ENCODE measurements around the gene OGFR.
A peak's percentile ranks its signal among the peaks of the same experiment; 100 is the strongest.

The OGFR gene, protein sequence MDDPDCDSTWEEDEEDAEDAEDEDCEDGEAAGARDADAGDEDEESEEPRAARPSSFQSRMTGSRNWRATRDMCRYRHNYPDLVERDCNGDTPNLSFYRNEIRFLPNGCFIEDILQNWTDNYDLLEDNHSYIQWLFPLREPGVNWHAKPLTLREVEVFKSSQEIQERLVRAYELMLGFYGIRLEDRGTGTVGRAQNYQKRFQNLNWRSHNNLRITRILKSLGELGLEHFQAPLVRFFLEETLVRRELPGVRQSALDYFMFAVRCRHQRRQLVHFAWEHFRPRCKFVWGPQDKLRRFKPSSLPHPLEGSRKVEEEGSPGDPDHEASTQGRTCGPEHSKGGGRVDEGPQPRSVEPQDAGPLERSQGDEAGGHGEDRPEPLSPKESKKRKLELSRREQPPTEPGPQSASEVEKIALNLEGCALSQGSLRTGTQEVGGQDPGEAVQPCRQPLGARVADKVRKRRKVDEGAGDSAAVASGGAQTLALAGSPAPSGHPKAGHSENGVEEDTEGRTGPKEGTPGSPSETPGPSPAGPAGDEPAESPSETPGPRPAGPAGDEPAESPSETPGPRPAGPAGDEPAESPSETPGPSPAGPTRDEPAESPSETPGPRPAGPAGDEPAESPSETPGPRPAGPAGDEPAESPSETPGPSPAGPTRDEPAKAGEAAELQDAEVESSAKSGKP

DNA sequence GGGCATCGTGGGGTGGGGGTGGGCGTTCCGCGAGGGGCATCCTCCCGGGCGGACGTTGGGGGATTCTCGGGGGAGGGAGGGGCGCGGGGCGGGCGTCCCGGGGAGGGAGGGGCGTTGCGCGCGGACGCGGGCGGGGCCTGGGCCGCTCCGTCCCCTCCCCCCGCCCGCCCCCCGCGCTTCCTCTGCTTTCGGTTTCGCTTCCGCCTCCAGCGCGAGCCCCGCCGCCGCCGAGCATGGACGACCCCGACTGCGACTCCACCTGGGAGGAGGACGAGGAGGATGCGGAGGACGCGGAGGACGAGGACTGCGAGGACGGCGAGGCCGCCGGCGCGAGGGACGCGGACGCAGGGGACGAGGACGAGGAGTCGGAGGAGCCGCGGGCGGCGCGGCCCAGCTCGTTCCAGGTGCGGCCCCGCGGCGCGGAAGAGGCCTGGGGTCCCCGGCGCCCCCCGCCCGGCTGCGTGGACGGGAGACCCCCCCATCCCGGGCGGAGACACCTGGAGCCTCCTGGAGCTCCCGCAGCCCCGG lies at the start of gene OGFR:
Gene OGFR, plus strand, starts transcription at position 209 of the 528 bp plus-strand sequence. Its CDS starts 25 bp downstream, at position 234.
- peak; percentile 68 for DNase-seq

DNA sequence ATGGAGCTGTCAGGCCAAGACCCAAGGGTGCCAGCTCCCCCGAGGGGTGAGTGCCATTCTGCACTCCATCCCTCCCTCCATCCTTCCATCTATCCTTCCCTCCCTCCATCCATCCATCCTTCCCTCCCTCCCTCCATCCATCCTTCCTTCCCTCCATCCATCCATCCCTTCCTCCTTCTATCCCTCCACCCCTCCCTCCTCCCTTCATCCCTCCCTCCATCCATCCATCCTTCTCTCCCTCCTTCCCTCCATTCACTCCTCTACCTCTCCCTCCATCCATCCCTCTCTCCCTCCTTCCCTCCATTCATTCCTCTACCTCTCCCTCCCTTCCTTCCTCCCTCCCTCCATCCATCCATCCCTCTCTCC lies 49.7 kb upstream of the OGFR start:
- no peak for DNase-seq

DNA sequence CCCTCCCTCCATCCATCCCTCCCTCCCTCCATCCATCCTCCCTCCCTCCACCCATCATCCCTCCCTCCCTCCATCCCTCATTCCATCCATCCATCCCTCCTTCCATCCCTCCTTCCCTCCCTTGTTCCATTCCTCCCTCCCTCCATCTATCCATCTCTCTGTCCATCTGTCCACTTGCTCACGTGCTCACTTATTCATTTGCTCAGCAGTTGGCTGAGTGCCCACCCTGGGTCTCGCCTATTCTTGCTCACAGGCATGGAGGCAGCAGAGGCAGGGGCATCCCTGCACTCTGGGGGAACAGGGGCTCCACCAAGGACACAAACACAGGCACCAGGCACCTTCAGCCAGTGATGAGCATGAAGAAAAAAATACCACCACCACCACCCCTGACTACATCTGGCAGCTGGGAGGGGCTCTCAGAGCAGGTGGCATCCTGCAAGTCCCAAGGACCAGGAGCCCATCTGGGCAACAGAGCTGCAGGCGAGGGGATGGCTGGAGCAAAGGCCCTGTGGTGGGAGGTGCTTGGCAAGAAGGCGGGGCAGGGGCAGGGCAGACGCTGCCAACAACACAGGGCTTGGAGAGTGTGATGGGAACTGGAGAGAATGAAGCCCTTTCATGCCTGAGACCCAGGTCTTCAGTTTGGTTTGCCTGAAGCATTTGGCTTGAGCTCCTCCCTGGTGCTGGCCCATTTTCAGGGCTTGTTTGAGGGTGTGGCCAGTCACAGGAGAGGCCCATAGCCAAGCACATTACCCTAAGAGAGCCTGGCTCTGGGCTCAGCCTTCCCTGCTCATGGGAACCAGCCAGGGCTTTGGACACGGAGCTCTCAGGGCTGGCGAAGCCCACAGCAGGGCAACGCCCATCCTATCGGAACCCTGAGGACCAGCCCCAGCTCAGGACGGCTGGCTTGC lies 48.6 kb upstream of the OGFR start:
- DNase-seq = no peak

DNA sequence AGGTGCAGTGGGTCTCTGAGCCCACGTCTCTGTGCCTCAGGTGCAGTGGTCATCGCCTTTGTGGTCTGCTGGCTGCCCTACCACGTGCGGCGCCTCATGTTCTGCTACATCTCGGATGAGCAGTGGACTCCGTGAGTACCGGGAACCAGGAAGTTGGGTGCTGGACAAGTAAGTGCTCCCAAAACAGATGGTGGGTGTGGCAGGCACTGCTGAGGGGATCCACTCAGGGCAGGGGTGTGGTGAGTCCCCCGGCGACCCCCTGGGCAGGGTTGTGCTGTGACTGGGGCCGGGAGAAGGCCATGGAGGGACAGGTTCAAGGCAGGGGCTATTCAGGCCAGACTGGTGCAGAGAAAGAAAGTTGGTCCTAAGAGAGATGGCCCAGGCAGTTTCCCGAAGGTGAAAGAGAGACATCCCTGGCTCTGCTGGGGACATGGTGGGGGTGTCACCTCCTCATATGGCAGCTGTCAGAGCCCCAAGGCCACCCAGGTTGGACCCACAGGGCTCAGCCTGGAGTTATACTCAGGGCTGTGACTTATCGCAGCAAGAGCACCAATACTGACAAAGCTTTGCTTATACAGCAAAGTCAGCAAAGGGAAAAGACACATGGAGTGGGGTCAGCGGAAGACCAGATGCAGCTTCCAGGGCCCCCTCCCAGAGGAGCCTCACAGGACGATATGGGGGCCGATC lies 46.3 kb upstream of the OGFR start:
- DNase-seq = no peak

DNA sequence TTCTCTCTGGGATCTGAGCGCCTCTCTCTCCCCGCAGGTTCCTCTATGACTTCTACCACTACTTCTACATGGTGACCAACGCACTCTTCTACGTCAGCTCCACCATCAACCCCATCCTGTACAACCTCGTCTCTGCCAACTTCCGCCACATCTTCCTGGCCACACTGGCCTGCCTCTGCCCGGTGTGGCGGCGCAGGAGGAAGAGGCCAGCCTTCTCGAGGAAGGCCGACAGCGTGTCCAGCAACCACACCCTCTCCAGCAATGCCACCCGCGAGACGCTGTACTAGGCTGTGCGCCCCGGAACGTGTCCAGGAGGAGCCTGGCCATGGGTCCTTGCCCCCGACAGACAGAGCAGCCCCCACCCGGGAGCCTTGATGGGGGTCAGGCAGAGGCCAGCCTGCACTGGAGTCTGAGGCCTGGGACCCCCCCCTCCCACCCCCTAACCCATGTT lies 44.6 kb upstream of the OGFR start:
- no peak for DNase-seq

DNA sequence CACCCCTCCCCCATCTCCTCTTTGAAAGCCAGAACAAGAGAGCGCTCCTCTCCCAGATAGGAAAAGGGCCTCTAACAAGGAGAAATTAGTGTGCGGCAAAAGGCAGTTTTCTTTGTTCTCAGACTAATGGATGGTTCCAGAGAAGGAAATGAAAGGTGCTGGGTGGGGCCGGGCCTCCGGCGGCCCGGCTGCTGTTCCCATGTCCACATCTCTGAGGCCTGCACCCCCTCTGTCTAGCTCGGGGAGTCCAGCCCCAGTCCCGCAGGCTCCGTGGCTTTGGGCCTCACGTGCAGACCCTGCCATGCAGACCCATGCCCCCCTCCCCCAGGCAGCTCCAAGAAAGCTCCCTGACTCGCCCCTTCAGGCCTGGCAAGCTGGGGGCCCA lies 44.2 kb upstream of the OGFR start:
- no peak for DNase-seq

DNA sequence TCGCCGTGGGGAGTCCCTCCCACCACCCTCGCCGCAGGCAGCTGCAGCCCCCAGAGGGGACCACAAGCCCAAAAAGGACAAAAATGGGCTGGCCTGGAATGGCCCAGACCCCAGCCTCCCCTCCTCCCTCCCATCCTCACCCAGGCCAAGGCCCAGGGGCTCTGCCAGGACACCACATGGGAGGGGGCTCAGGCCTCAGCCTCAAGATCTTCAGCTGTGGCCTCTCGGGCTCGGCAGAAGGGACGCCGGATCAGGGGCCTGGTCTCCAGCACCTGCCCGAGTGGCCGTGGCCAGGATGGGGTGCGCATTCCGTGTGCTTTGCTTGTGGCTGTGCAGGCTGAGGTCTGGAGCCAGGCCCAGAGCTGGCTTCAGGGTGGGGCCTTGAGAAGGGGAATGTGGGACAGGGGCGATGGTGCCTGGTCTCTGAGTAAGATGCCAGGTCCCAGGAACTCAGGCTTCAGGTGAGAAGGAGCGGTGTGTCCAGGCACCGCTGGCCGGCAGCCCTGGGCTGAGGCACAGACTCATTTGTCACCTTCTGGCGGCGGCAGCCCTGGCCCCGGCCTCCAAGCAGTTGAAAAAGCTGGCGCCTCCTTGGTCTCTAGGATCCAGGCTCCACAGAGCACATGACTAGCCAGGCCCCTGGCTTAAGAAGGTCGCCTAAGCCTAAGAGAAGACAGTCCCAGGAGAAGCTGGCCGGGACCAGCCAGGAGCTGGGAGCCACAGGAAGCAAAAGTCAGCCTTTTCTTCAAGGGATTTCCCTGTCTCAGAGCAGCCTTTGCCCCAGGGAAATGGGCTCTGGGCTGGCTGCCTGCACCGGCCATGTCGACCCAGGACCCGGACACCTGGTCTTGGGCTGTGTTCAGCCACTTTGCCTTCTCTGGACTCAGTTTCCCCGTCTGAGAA lies 43.5 kb upstream of the OGFR start:
- DNase-seq = no peak

DNA sequence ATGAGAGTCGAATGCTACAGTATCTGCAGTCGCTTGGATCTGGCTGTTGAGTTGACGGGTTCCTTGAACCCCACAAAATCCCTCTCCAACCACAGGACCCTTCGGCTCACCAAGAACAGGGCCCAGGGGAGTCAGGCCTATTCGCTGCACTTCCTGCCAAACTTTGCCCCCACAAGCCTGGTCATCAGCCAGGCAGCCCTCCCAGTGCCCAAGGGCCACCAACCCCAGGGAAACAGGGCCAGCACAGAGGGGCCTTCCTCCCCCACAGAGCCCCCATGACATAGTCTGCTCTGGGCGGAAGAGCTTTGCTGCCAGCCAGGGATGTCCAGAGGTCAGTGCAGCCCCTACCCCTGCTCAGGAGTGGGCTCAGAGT lies 42.9 kb upstream of the OGFR start:
- no peak for DNase-seq

DNA sequence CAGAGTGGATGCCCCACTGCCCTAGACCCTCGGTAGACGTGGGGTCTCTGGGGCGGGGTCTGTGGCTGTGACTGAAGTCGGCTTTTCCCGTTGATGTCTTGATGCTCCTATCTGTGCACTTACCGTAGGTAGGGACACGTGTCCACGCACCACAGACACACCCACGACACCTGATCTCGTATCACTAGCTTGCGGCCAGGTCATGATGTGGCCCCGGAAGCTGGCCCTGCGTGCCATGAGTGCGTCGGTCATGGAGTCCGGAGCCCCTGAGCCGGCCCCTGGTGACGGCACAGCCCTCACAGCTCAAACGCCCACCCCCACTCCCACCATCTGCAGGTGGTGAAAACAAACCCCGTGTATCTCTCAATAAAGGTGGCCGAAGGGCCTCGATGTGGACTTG lies 42.3 kb upstream of the OGFR start:
- no peak for DNase-seq

DNA sequence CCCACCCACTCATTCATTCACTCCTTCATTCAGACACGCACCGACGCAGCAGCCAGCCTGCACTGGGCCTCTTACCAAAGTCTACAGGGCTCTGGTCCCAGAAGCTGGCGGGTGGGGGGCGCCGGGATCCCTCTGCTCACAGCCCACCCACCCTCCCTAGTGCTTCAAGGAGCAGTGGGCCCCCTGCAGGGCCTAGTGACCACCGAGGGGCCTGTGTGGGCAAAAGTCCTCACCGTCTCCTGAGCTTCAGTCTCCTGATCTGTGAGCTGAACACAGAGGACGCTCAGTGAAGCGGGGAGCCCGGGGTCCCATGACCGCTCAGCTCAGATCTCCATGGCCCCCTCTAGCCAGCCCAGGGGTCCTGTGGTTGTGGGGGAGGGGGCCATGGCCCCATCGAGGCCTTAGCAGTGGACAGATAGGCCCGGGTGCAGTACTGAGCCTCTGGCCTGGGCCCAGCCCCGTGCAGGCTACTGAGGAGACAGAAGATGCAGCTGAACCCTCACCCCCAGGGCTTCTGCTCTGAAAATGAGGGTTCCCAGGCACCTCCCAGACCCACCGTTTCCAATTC lies 41.8 kb upstream of the OGFR start:
- DNase-seq = no peak

DNA sequence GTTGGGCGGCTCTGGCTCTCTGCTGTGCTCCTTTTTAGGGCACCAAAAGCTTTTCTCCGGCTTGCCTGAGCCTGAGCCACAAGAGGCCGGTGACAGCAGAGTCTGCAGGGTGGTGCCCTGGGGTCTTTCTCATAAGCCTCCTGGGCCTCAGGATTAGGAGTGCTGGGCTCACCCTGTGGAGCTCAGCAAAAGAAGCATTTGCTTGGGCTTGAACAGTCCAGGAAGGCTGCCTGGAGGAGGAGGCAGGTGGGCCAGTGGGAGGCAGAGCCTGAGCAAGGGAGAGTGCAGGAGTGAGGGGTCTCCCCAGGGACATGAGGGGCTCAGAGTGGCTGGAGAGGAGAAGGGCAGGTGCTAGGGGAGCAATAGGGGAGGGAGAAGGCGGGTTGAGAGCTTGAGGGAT lies 41.2 kb upstream of the OGFR start:
- DNase-seq = no peak

DNA sequence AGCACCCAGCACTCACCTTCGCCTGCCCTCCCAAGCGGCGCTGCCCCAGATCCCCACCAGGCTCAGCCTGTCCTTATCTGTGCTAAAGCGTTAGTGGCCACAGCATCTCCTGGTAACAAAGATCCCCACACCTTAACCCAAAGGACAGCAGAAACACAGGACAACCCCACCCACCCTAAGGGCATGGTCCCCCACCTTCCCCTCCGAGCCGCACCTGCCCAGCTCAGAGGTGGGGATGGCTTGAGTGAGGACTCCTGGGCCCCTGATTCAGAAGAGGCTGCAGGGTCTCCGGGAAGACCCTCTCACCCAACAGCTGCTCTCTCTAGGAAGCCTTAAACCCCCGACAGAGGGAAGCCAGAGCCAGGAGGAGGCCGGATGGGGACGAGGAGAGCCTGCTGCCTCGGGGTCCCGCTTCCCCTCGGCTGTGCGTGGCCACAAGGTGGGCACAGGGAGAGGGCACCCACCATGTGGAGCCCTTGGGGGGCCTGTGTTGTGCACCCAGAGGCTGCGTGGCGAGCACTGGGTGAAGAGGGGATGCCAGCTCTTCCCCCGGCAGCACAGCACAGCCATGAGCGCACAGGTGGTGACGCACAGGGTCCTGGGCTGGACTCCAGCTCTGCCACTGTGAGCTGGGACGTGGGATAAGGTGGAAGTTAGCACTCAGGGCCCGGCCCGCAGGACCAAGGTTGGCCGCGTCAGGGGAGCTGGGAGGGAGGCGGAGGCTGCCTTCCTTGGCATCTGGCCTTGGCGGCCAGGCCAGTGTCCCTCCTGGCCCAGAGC lies 40.3 kb upstream of the OGFR start:
- no peak for DNase-seq

DNA sequence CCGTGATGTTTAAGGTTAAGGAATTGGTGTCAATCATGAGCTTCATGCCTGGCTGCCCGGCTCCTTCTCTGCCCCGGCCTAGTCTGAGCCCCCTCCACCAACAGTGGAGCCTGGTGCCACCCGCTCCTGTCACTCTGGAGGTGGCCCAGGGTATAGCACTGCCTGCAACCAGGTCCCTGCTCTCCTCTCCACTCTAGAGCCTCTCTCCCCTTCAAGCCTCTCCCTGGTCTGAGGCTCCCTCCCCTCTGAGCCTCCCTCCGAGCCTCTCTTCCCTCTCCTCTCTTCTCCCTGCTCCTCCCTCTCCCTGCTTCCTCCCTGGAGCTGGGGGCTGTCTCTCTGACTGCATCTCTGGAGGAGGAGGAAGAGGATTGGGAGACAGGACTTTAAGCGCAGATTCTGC lies 39.6 kb upstream of the OGFR start:
- DNase-seq = no peak

DNA sequence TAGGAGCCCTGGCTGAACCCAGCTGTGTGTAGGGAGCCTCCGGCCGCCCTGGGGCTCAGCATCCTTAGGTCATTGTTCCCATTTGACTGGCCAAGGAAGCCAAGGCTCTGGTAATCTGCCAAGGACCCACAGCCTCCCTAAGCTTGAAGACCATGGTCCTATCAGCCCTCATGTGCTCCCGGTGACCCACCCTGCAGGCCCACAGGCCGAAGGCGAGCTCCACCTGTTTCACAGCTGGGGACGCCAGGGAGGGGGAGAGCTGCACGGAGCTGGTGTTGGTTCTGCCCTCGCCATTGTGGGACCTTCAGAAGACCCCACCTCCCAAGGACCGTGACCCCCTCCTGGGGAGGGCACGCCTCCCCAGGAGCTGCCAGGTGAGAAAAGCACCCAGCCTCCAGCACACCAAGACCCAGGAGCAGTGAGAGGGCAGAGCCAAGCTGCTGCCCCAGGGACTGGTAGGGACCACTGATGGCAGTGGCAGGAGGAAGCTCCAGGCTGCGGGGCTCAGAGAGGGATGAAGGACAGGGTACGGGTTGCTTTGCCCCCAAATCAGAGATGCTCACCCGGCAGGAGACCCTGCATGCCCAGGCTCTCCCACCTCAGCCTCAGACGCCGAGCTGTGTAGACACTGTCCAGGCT lies 39.1 kb upstream of the OGFR start:
- DNase-seq = no peak

DNA sequence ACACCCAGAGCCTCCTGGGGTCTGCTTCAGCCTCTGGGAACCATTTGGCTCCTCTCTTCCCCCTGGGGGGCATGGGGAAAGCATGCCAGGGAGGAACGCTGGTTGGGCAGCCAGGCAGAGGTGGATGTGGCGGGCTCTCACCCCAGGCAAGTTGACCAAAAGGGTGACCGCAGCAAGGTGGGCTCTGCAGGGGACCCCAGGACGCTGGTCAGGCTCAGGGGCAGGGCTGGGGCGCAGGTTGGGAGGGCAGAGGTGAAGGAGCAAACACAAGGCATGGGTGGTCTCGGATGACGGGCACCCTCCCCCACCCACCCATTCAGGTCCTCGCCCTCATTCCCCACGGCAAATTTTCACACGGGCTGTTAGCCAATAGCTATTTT lies 38.6 kb upstream of the OGFR start:
- no peak for DNase-seq

DNA sequence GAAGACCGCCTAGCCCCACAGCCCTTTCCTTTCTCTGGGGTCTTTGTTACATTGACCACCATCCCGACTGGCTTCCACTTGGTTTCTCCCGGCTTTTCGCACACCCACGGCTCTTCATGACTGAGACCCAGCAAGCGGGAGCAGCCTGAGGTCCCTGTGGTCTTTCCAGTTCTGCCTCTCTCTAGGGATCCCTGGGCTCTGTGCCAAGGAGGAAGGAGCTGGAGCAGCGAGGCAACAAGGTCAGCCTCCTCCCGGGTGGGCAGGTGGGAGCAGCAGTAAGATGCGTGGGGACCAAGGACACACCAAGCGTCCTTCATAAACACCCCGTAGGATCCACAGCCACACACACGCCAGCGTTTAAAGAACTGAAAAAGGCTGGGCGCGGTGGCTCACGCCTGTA lies 37.9 kb upstream of the OGFR start:
- no peak for DNase-seq

DNA sequence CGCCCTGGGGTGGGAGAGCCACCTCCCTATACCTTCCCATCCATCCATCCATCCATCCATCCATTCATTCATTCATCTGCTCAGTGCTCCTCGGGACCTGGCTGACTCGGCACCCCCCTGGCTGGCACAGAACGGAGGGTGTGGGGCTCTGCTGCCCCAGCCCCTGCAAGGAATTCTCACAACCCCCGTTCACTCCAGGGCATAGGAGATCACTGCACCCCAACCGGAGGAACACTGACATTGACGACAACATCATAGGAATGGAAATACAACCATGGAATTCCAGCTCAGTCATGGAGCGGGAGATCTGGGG lies 36.4 kb upstream of the OGFR start:
- no peak for DNase-seq

DNA sequence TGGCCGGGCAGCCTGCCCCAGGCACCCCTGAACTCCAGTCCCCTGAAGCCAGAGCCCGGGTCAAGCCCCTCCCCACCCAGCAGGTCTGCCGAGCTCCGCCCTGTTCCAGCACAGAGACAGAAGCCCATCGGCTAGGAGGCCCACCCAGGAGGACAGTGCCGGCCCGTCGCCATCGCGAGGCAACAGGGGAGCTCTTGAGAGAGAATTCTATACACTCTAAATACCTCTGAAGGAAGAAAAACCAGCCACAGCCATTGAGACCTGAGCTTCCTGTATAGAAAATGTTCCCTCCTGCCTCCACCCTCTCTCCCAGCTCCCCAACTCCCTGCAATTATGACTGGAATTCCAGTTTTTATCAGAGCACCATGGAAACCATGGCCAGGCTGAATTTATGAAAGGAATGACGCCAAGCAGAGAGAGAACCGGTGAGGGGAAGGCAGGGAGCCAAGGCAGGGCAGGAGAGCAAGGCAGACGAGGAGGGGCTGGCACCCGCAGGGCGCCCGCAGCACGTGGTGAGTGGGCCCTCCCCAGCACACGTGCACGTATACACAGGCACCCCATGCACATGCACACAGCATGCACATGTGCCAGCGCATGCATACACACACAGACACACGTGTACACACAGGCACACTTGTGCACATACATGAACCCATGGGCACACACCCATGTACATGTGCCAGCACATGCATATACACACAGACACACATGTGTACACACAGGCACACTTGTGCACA lies 35.9 kb upstream of the OGFR start:
- peak; percentile 45 for DNase-seq

DNA sequence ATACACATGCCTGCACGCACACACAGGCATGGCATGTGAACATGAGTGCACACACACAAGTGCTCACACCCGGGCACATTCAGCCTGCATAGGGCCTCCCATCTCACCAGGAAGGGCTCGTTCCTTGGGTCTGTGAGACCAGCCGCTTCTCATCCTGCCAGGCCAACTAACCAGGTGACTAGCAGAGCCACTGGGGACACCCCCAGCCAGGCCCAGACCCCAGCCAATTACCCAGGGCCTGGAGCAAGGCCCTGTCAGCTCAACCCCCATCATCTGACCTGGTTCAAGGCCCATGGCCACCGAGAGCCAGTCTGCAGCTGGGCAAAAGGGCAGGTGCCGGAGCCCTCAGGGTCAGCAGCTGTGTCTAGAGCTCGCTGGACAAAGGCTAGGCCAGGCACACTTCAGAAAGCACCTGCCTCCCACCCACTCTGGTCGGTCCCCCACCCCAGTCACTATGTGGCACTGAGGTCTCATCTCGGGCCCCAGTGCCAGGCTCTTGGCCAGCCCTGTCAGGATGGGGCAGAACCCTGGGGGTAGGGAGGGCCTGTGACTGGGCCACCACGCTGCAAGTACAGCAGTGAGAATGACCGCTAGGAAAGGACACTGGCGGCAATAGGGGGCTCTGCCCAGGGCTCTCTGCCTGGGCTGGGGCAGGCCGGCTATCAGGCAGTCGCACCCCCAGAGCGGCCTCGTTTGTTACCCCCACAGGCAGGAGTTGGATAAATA lies 35.1 kb upstream of the OGFR start:
- DNase-seq = no peak
